Activated naive CD4-positive, alpha-beta T cell treated with Interleukin-2 at 50 U/mL for 16 hours (primary cell): ENCODE measurements around the gene CACNA1G.

Source experiments
- DNase-seq: peaks from one replicate; pipeline ENCODE4 v3.0.0-alpha.2; 2020

Gene CACNA1G

GRCh38 chr17:50618300-50618699, 57.8 kb downstream of the CACNA1G start:
- no peak for DNase-seq

GRCh38 chr17:50618941-50619340, 58.4 kb downstream of the CACNA1G start:
- DNase-seq, result no peak

GRCh38 chr17:50619489-50619888, 59.0 kb downstream of the CACNA1G start:
- no peak for DNase-seq

GRCh38 chr17:50620237-50620636, 59.7 kb downstream of the CACNA1G start:
- no peak for DNase-seq

- no peak for DNase-seq
Observed at GRCh38 chr17:50620858-50621257, 60.3 kb downstream of the CACNA1G start.

- DNase-seq, result no peak
Observed at GRCh38 chr17:50621574-50622031, 61.1 kb downstream of the CACNA1G start.

- DNase-seq, result no peak
Observed at GRCh38 chr17:50624321-50624934, 63.9 kb downstream of the CACNA1G start.

GRCh38 chr17:50625032-50625871, 64.7 kb downstream of the CACNA1G start:
- DNase-seq, result no peak

GRCh38 chr17:50626037-50626574, 65.6 kb downstream of the CACNA1G start:
- peak; percentile 64 for DNase-seq

GRCh38 chr17:50627036-50627781, 66.7 kb downstream of the CACNA1G start:
- DNase-seq, result no peak

- no peak for DNase-seq
Observed at GRCh38 chr17:50627782-50628601, 67.5 kb downstream of the CACNA1G start.

GRCh38 chr17:50629902-50630301, 69.4 kb downstream of the CACNA1G start:
- no peak for DNase-seq

- peak; percentile 62 for DNase-seq
Observed at GRCh38 chr17:50630524-50631194, 70.1 kb downstream of the CACNA1G start.

GRCh38 chr17:50631195-50631907, 70.8 kb downstream of the CACNA1G start:
- DNase-seq, result no peak

- DNase-seq, result no peak
Observed at GRCh38 chr17:50631908-50632571, 71.5 kb downstream of the CACNA1G start.

- no peak for DNase-seq
Observed at GRCh38 chr17:50632637-50633036, 72.1 kb downstream of the CACNA1G start.

- no peak for DNase-seq
Observed at GRCh38 chr17:50633683-50634082, 73.2 kb downstream of the CACNA1G start.

- no peak for DNase-seq
Observed at GRCh38 chr17:50634224-50634914, 73.9 kb downstream of the CACNA1G start, which contains the start of gene ABCC3. TSS of gene ABCC3 (plus strand) at chr17:50634881. CDS start at chr17:50634937, 56 bp downstream.

- no peak for DNase-seq
Observed at GRCh38 chr17:50634915-50635731, 74.6 kb downstream of the CACNA1G start.
